ENCODE measurements around the gene MCEMP1.

GRCh38 chr19:7704280-7705060, 27.6 kb downstream of the MCEMP1 start:
- no peak for TF ChIP-seq CTCF (IDR thresholded peaks at IDR 0.05; ENCODE audit: low read depth, low read length, poor library complexity, severe bottlenecking)
- no peak for TF ChIP-seq EZH2phosphoT487 (IDR thresholded peaks at IDR 0.05; ENCODE audit: borderline replicate concordance, low read length)

Data from DOHH2 (cell line).